ENCODE results near the gene CEMIP2. TPM values are rescaled to one million over a fixed set of nuclear protein-coding genes. Genes with fewer than 3 reads are reported as not detected.

CEMIP2 gene
- total and polyA plus RNA-seq, 4 donors: 18.8 to 123 (median 38.6) TPM

- no peaks in the 10 kb centered on the region for H3K4me1 ChIP-seq (ENCODE audit: control insufficient read depth in 4 of 4, insufficient read depth in 4 of 4, low read length in 3 of 4)
- H3K36me3 ChIP-seq (ENCODE audit: control insufficient read depth in 4 of 4, insufficient read depth in 3 of 4, low read depth in 1 of 4, low read length in 3 of 4): no peaks in the 10 kb centered on the region
- no peak overlapping the region for H3K9ac ChIP-seq (ENCODE audit: low read depth in 1 of 2, low read length in 2 of 2)
- 96% methylated on average over 1 of the region's 1 CpG for WGBS
- DNase-seq (ENCODE audit: low spot score): no peak
- TF ChIP-seq RXRA (IDR thresholded peaks at IDR 0.05) (no peak), REST (IDR thresholded peaks at IDR 0.05) (no peak), JUND (IDR thresholded peaks at IDR 0.05) (no peak), YY1 (IDR thresholded peaks at IDR 0.05) (no peak), RAD21 (IDR thresholded peaks at IDR 0.05) (no peak), SP1 (IDR thresholded peaks at IDR 0.05) (no peak), HNF4A (conservative IDR thresholded peaks at IDR 0.05) (no peak), ATF3 (IDR thresholded peaks at IDR 0.05) (no peak), FOXA2 (IDR thresholded peaks at IDR 0.05) (no peak), TAF1 (conservative IDR thresholded peaks at IDR 0.05) (no peak)
- H3K27ac ChIP-seq (ENCODE audit: low read depth in 1 of 2, low read length in 2 of 2): no peak overlapping the region
- H3K27me3 ChIP-seq (ENCODE audit: control insufficient read depth in 4 of 4, insufficient read depth in 4 of 4, low read length in 3 of 4): no peaks in the 10 kb centered on the region
- no peak overlapping the region for H3K4me3 ChIP-seq (ENCODE audit: low read depth in 1 of 3, low read length in 3 of 3)
- H3K9me3 ChIP-seq (ENCODE audit: control insufficient read depth in 4 of 4, low read length in 3 of 4): no peaks in the 10 kb centered on the region
Measured at GRCh38 chr9:71656496-71656895, 111.8 kb downstream of the CEMIP2 start.

GRCh38 chr9:71655778-71656177 is 112.5 kb downstream of the CEMIP2 start:
- DNase-seq (ENCODE audit: low spot score): no peak
- no peak overlapping the region for H3K9ac ChIP-seq (ENCODE audit: low read depth in 1 of 2, low read length in 2 of 2)
- H3K9me3 ChIP-seq (ENCODE audit: control insufficient read depth in 4 of 4, low read length in 3 of 4): no peaks in the 10 kb centered on the region
- TF ChIP-seq NR2F2 (IDR thresholded peaks at IDR 0.05): no peak
- no peak for TF ChIP-seq FOXA2 (IDR thresholded peaks at IDR 0.05)
- no peak for TF ChIP-seq HNF4G (IDR thresholded peaks at IDR 0.05)
- TF ChIP-seq EGR1 (IDR thresholded peaks at IDR 0.05; ENCODE audit: low read depth in 2 of 2): no peak
- TF ChIP-seq FOXA1 (IDR thresholded peaks at IDR 0.05): no peak
- no peak for TF ChIP-seq GABPA (IDR thresholded peaks at IDR 0.05 in 1 of 2, conservative IDR thresholded peaks at IDR 0.05 in 1 of 2)
- TF ChIP-seq CTCF (IDR thresholded peaks at IDR 0.05; ENCODE audit: low read depth, low read length, missing input control): no peak
- no peak for TF ChIP-seq YY1 (IDR thresholded peaks at IDR 0.05)
- no peak for TF ChIP-seq TAF1 (conservative IDR thresholded peaks at IDR 0.05)
- TF ChIP-seq MAX (IDR thresholded peaks at IDR 0.05): no peak
- TF ChIP-seq RAD21 (IDR thresholded peaks at IDR 0.05): no peak
- no peak for TF ChIP-seq RXRA (IDR thresholded peaks at IDR 0.05)
- TF ChIP-seq REST (IDR thresholded peaks at IDR 0.05): no peak
- no peak for TF ChIP-seq ZBTB33 (IDR thresholded peaks at IDR 0.05)
- no peak for TF ChIP-seq ATF3 (IDR thresholded peaks at IDR 0.05)
- TF ChIP-seq SP1 (IDR thresholded peaks at IDR 0.05): no peak
- TF ChIP-seq HNF4A (conservative IDR thresholded peaks at IDR 0.05): no peak
- TF ChIP-seq JUND (IDR thresholded peaks at IDR 0.05): no peak
- no peak overlapping the region for H3K27ac ChIP-seq (ENCODE audit: low read depth in 1 of 2, low read length in 2 of 2)
- no peaks in the 10 kb centered on the region for H3K36me3 ChIP-seq (ENCODE audit: control insufficient read depth in 4 of 4, insufficient read depth in 3 of 4, low read depth in 1 of 4, low read length in 3 of 4)
- H3K4me1 ChIP-seq (ENCODE audit: control insufficient read depth in 4 of 4, insufficient read depth in 4 of 4, low read length in 3 of 4): no peaks in the 10 kb centered on the region
- WGBS: 54% methylated on average over 1 of the region's 1 CpG
- no peak overlapping the region for H3K4me3 ChIP-seq (ENCODE audit: low read depth in 1 of 3, low read length in 3 of 3)
- H3K27me3 ChIP-seq (ENCODE audit: control insufficient read depth in 4 of 4, insufficient read depth in 4 of 4, low read length in 3 of 4): no peaks in the 10 kb centered on the region

Measured in liver (tissue), 9 donors.